C4-2B (cell line): ENCODE data around the gene CERKL.

Experiments
- ZFX ChIP-seq: fragments of 450-650 bp; IDR thresholded peaks from 2 replicates; pipeline ENCODE4 v1.6.1; 2017
- TF ChIP-seq, protein P1 (sequence below): fragments of 450-650 bp; conservative IDR thresholded peaks from 2 replicates; pipeline ENCODE4 v1.5.1; 2017; ENCODE audit warnings: mild to moderate bottlenecking

DNA sequence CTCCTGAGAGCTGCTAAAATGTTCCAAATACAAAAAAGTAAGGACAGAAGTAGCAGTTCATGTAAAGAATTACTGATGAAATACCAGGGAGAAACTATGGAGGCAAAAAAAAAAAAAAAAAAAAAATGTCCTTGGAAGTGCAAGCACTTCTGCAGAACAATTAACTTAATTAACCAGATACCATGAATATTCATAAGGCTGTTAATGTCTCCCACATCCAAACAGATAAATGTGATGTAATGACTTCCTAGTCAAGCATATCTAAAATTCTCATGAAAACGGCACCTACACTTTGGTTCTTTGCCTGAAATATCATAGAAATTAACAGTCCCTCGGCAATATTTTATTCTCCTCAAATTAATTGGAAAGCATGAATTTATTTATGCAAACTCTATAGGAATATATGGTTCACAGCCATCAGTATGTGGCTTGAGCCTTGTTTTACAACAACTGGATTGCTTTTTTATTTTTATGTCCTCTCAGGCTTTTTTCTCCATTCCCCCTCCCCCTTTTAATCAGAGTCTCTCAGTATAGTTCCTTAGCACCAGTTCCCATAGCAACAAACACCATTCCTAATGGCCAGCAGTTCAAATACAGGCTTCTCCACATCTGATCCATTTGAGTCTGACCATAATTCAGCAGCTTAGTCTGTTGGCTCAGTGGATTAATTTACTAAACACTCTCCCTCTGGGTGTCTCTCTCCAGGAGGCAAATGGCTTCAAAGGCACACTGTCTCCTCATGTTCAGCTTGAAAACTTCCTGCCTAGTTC is 102.7 kb downstream of the CERKL start:
- TF ChIP-seq, protein P1, sequence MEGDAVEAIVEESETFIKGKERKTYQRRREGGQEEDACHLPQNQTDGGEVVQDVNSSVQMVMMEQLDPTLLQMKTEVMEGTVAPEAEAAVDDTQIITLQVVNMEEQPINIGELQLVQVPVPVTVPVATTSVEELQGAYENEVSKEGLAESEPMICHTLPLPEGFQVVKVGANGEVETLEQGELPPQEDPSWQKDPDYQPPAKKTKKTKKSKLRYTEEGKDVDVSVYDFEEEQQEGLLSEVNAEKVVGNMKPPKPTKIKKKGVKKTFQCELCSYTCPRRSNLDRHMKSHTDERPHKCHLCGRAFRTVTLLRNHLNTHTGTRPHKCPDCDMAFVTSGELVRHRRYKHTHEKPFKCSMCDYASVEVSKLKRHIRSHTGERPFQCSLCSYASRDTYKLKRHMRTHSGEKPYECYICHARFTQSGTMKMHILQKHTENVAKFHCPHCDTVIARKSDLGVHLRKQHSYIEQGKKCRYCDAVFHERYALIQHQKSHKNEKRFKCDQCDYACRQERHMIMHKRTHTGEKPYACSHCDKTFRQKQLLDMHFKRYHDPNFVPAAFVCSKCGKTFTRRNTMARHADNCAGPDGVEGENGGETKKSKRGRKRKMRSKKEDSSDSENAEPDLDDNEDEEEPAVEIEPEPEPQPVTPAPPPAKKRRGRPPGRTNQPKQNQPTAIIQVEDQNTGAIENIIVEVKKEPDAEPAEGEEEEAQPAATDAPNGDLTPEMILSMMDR, result no peak
- no peak for TF ChIP-seq ZFX
